Measurements from ENCODE around the gene GABRG3. TPM values are rescaled to one million over a fixed set of nuclear protein-coding genes. Genes with fewer than 3 reads are reported as not detected.

GABRG3 gene
- total and polyA plus RNA-seq, 9 of the 15 experiments (the other 6 are each of a cell fraction or from before 2014, with no cell fraction given), result 4.0 to 15.1 (median 11.2) TPM

GRCh38 chr15:27088584-27089232 lies 117.7 kb downstream of the GABRG3 start (continued):
- TF ChIP-seq AFF4 (CRISPR knock-in tag; IDR thresholded peaks at IDR 0.05) (peak; percentile 72; the same call in 1 of the 2 replicates), KLF6 (CRISPR knock-in tag; IDR thresholded peaks at IDR 0.05; ENCODE audit: borderline replicate concordance) (no peak), POLR3G (IDR thresholded peaks at IDR 0.05; ENCODE audit: extremely low read depth, insufficient read length, insufficient replicate concordance) (no peak), ZBTB7A (IDR thresholded peaks at IDR 0.05; ENCODE audit: borderline replicate concordance, control insufficient read depth, low read depth, low read length) (0 out of 2 replicates have a peak, but pooled peaks have one; percentile 14), ZNF212 (CRISPR knock-in tag; IDR thresholded peaks at IDR 0.05) (no peak), ETS1 (conservative IDR thresholded peaks at IDR 0.05; ENCODE audit: control insufficient read depth, low read depth, low read length) (peak; percentile 30; the same call in 1 of the 2 replicates), ZNF12 (CRISPR knock-in tag; IDR thresholded peaks at IDR 0.05) (no peak; the same call in 1 of the 2 replicates), ZBTB11 (CRISPR knock-in tag; IDR thresholded peaks at IDR 0.05) (peak in 1 of 3 experiments; percentile 34; a peak in 1 of 6 replicates), PRDM10 (IDR thresholded peaks at IDR 0.05; ENCODE audit: partially characterized antibody) (peak; percentile 27), YY1 (IDR thresholded peaks at IDR 0.05; ENCODE audit: borderline replicate concordance in 1 of 3, control insufficient read depth in 1 of 3, extremely low read depth in 1 of 3, insufficient read depth in 3 of 3, insufficient read length in 1 of 3, insufficient replicate concordance in 2 of 3, low read depth in 1 of 3, low read length in 2 of 3) (peak in 1 of 3 experiments; percentile 25), MYC (IDR thresholded peaks at IDR 0.05; ENCODE audit: low read depth, low read length) (peak; percentile 56; the same call in 1 of the 2 replicates), MYC (CRISPR knock-in tag; IDR thresholded peaks at IDR 0.05; ENCODE audit: borderline replicate concordance, low read depth) (no peak)

Measured in K562 (cell line).